ENCODE measurements around the gene RREB1. TPM values are rescaled to one million over a fixed set of nuclear protein-coding genes. Genes with fewer than 3 reads are reported as not detected.
A peak's percentile ranks its signal among the peaks of the same experiment; 100 is the strongest.

The RREB1 gene
- total RNA-seq, 5 donors from 2014 or later (not counting 1 experiment from before 2014, with no cell fraction given): 38.1 to 50.1 (median 39.6) TPM

GRCh38 chr6:7250812-7251211 lies 143.1 kb downstream of the RREB1 start:
- no peak overlapping the region for H3K4me3 Mint-ChIP-seq
- ATAC-seq (replicated peaks in 1 of 4): no peak
- no peak for DNase-seq
- Histone ChIP-seq H3K4me3 (ENCODE audit: control insufficient read depth in 1 of 2, extremely low read depth in 1 of 2, low read length in 1 of 2) (no peak overlapping the region), H3K9me3 (no peaks in the 10 kb centered on the region), H3K36me3 (ENCODE audit: control insufficient read depth in 2 of 2, extremely low read depth in 1 of 2, insufficient read depth in 1 of 2, low read length in 1 of 2) (peaks cover 6 to 62% of the 10 kb centered on the region in 2 donors), H3K27me3 (replicated peaks in 1 of 2; ENCODE audit: control insufficient read depth in 2 of 2, extremely low read depth in 1 of 2, insufficient read depth in 2 of 2, low read length in 1 of 2) (no peaks in the 10 kb centered on the region), H3K27ac (ENCODE audit: low read length) (no peak overlapping the region), H3K4me1 (ENCODE audit: control insufficient read depth in 1 of 2, extremely low read depth in 1 of 2, insufficient read depth in 2 of 2, low read length in 2 of 2) (no peaks in the 10 kb centered on the region)
- WGBS (ENCODE audit: insufficient coverage): no CpG with 5 or more reads among the region's 8 CpGs
- H3K9me3 Mint-ChIP-seq: no peaks in the 10 kb centered on the region
- POLR2A ChIA-PET: no interaction called here
- peaks cover 23% of the 10 kb centered on the region for H3K36me3 Mint-ChIP-seq
- no peaks in the 10 kb centered on the region for H3K27me3 Mint-ChIP-seq
- H3K27ac Mint-ChIP-seq: no peak overlapping the region
- CTCF ChIA-PET: interaction anchor here (0.7 to 1.0 kb wide), 4 partner anchors 11 to 706 kb away, joined by 4 to 12 read pairs (median 6); no protein-coding TSS in a partner anchor
- no peaks in the 10 kb centered on the region for H3K4me1 Mint-ChIP-seq

GRCh38 chr6:7251646-7252260 lies 144.0 kb downstream of the RREB1 start:
- POLR2A ChIA-PET: no interaction called here
- no peak overlapping the region for H3K27ac Mint-ChIP-seq
- H3K27me3 ChIP-seq (replicated peaks in 1 of 2; ENCODE audit: control insufficient read depth in 2 of 2, extremely low read depth in 1 of 2, insufficient read depth in 2 of 2, low read length in 1 of 2): no peaks in the 10 kb centered on the region
- DNase-seq: no peak
- H3K4me1 Mint-ChIP-seq: no peaks in the 10 kb centered on the region
- CTCF ChIA-PET: interaction anchor here (0.6 to 1.0 kb wide), 3 partner anchors 10 to 127 kb away, joined by 3 to 12 read pairs (median 6); no protein-coding TSS in a partner anchor
- no peaks in the 10 kb centered on the region for H3K9me3 Mint-ChIP-seq
- H3K36me3 ChIP-seq (ENCODE audit: control insufficient read depth in 2 of 2, extremely low read depth in 1 of 2, insufficient read depth in 1 of 2, low read length in 1 of 2): peaks cover 6 to 54% of the 10 kb centered on the region in 2 donors
- H3K9me3 ChIP-seq: no peaks in the 10 kb centered on the region
- no peaks in the 10 kb centered on the region for H3K27me3 Mint-ChIP-seq
- no peak overlapping the region for H3K4me3 ChIP-seq (ENCODE audit: control insufficient read depth in 1 of 2, extremely low read depth in 1 of 2, low read length in 1 of 2)
- no peak overlapping the region for H3K27ac ChIP-seq (ENCODE audit: low read length)
- ATAC-seq (replicated peaks in 1 of 4): no peak
- no peak overlapping the region for H3K4me3 Mint-ChIP-seq
- H3K4me1 ChIP-seq (ENCODE audit: control insufficient read depth in 1 of 2, extremely low read depth in 1 of 2, insufficient read depth in 2 of 2, low read length in 2 of 2): no peaks in the 10 kb centered on the region
- H3K36me3 Mint-ChIP-seq: peaks cover 23% of the 10 kb centered on the region
- 100% methylated on average over 1 of the region's 6 CpGs for WGBS (ENCODE audit: insufficient coverage)

- H3K36me3 ChIP-seq (ENCODE audit: control insufficient read depth in 2 of 2, extremely low read depth in 1 of 2, insufficient read depth in 1 of 2, low read length in 1 of 2): peaks cover under 1 to 47% of the 10 kb centered on the region in 2 donors
- WGBS (ENCODE audit: insufficient coverage): 91% methylated on average over 1 of the region's 4 CpGs
- no peak overlapping the region for H3K4me3 ChIP-seq (ENCODE audit: control insufficient read depth in 1 of 2, extremely low read depth in 1 of 2, low read length in 1 of 2)
- DNase-seq: no peak
- H3K27ac ChIP-seq (ENCODE audit: low read length): no peak overlapping the region
- H3K27ac Mint-ChIP-seq: no peak overlapping the region
- ATAC-seq (replicated peaks in 1 of 4): no peak
- no peaks in the 10 kb centered on the region for H3K9me3 Mint-ChIP-seq
- no peak overlapping the region for H3K4me3 Mint-ChIP-seq
- no peaks in the 10 kb centered on the region for H3K9me3 ChIP-seq
- no peaks in the 10 kb centered on the region for H3K4me1 ChIP-seq (ENCODE audit: control insufficient read depth in 1 of 2, extremely low read depth in 1 of 2, insufficient read depth in 2 of 2, low read length in 2 of 2)
- CTCF ChIA-PET: no interaction called here
- no peaks in the 10 kb centered on the region for H3K4me1 Mint-ChIP-seq
- H3K27me3 ChIP-seq (replicated peaks in 1 of 2; ENCODE audit: control insufficient read depth in 2 of 2, extremely low read depth in 1 of 2, insufficient read depth in 2 of 2, low read length in 1 of 2): no peaks in the 10 kb centered on the region
- no peaks in the 10 kb centered on the region for H3K27me3 Mint-ChIP-seq
- H3K36me3 Mint-ChIP-seq: peaks cover 23% of the 10 kb centered on the region
- POLR2A ChIA-PET: interaction anchor here in 1 of 2 donors (0.6 kb wide), 1 partner anchor 108 kb away, joined by 10 read pairs; no protein-coding TSS in a partner anchor
Measured at GRCh38 chr6:7252390-7252789, 144.6 kb downstream of the RREB1 start.

GRCh38 chr6:7254980-7255835 lies 147.4 kb downstream of the RREB1 start:
- Histone ChIP-seq H3K4me1 (ENCODE audit: control insufficient read depth in 1 of 2, extremely low read depth in 1 of 2, insufficient read depth in 2 of 2, low read length in 2 of 2) (no peaks in the 10 kb centered on the region), H3K4me3 (ENCODE audit: control insufficient read depth in 1 of 2, extremely low read depth in 1 of 2, low read length in 1 of 2) (no peak overlapping the region), H3K27me3 (replicated peaks in 1 of 2; ENCODE audit: control insufficient read depth in 2 of 2, extremely low read depth in 1 of 2, insufficient read depth in 2 of 2, low read length in 1 of 2) (peaks cover 0 to 12% of the 10 kb centered on the region in 2 experiments), H3K27ac (ENCODE audit: low read length) (no peak overlapping the region), H3K36me3 (ENCODE audit: control insufficient read depth in 2 of 2, extremely low read depth in 1 of 2, insufficient read depth in 1 of 2, low read length in 1 of 2) (peaks cover 0 to 19% of the 10 kb centered on the region in 2 donors), H3K9me3 (no peaks in the 10 kb centered on the region)
- CTCF ChIA-PET: interaction anchor here in 1 of 2 donors (0.6 kb wide), 1 partner anchor 37 kb away, joined by 4 read pairs; no protein-coding TSS in a partner anchor
- Mint-ChIP-seq H3K4me3 (no peak overlapping the region), H3K36me3 (peaks cover 10% of the 10 kb centered on the region), H3K9me3 (no peaks in the 10 kb centered on the region), H3K27me3 (peaks cover under 1 to 10% of the 10 kb centered on the region in 2 donors), H3K4me1 (peaks cover 0 to under 1% (median under 1%) of the 10 kb centered on the region in 3 donors), H3K27ac (no peak overlapping the region)
- ATAC-seq (replicated peaks in 1 of 4): peak in 1 of 4 experiments; percentile 25
- DNase-seq: no peak
- POLR2A ChIA-PET: interaction anchor here in 1 of 2 donors (0.6 kb wide), 1 partner anchor 137 kb away, joined by 3 read pairs; no protein-coding TSS in a partner anchor
- WGBS (ENCODE audit: insufficient coverage): 30% methylated on average over 4 of the region's 12 CpGs

GRCh38 chr6:7255918-7256317 lies 148.2 kb downstream of the RREB1 start:
- Mint-ChIP-seq H3K4me1 (peaks cover 6 to 8% (median 7%) of the 10 kb centered on the region in 3 donors), H3K27me3 (peaks cover 7 to 18% of the 10 kb centered on the region in 2 donors), H3K36me3 (peaks cover 6% of the 10 kb centered on the region), H3K4me3 (no peak overlapping the region), H3K9me3 (no peaks in the 10 kb centered on the region), H3K27ac (no peak overlapping the region)
- WGBS (ENCODE audit: insufficient coverage): 90% methylated on average over 3 of the region's 5 CpGs
- DNase-seq (no peak), ATAC-seq (replicated peaks in 1 of 4) (no peak)
- CTCF ChIA-PET: interaction anchor here in 1 of 2 donors (0.7 kb wide), 1 partner anchor 912 kb away, joined by 3 read pairs; no protein-coding TSS in a partner anchor
- H3K36me3 ChIP-seq (ENCODE audit: control insufficient read depth in 2 of 2, extremely low read depth in 1 of 2, insufficient read depth in 1 of 2, low read length in 1 of 2): peaks cover 0 to 12% of the 10 kb centered on the region in 2 donors
- peaks cover 0 to 19% of the 10 kb centered on the region in 2 experiments for H3K27me3 ChIP-seq (replicated peaks in 1 of 2; ENCODE audit: control insufficient read depth in 2 of 2, extremely low read depth in 1 of 2, insufficient read depth in 2 of 2, low read length in 1 of 2)
- H3K4me1 ChIP-seq (ENCODE audit: control insufficient read depth in 1 of 2, extremely low read depth in 1 of 2, insufficient read depth in 2 of 2, low read length in 2 of 2): peaks cover 0 to 5% of the 10 kb centered on the region in 2 experiments
- no peak overlapping the region for H3K4me3 ChIP-seq (ENCODE audit: control insufficient read depth in 1 of 2, extremely low read depth in 1 of 2, low read length in 1 of 2)
- POLR2A ChIA-PET: interaction anchor here in 1 of 2 donors (0.6 kb wide), 1 partner anchor 137 kb away, joined by 3 read pairs; no protein-coding TSS in a partner anchor
- no peaks in the 10 kb centered on the region for H3K9me3 ChIP-seq
- H3K27ac ChIP-seq (ENCODE audit: low read length): no peak overlapping the region

- Histone ChIP-seq H3K4me3 (ENCODE audit: control insufficient read depth in 1 of 2, extremely low read depth in 1 of 2, low read length in 1 of 2) (no peak overlapping the region), H3K36me3 (ENCODE audit: control insufficient read depth in 2 of 2, extremely low read depth in 1 of 2, insufficient read depth in 1 of 2, low read length in 1 of 2) (peaks cover 0 to 4% of the 10 kb centered on the region in 2 donors), H3K4me1 (ENCODE audit: control insufficient read depth in 1 of 2, extremely low read depth in 1 of 2, insufficient read depth in 2 of 2, low read length in 2 of 2) (peaks cover 0 to 14% of the 10 kb centered on the region in 2 experiments), H3K27ac (ENCODE audit: low read length) (no peak overlapping the region), H3K27me3 (replicated peaks in 1 of 2; ENCODE audit: control insufficient read depth in 2 of 2, extremely low read depth in 1 of 2, insufficient read depth in 2 of 2, low read length in 1 of 2) (peaks cover 0 to 28% of the 10 kb centered on the region in 2 experiments), H3K9me3 (no peaks in the 10 kb centered on the region)
- CTCF ChIA-PET: interaction anchor here in 1 of 2 donors (0.7 kb wide), 1 partner anchor 913 kb away, joined by 3 read pairs; no protein-coding TSS in a partner anchor
- peaks cover 3% of the 10 kb centered on the region for H3K36me3 Mint-ChIP-seq
- 70% methylated on average over 2 of the region's 4 CpGs for WGBS (ENCODE audit: insufficient coverage)
- H3K27ac Mint-ChIP-seq: no peak overlapping the region
- no peaks in the 10 kb centered on the region for H3K9me3 Mint-ChIP-seq
- POLR2A ChIA-PET: no interaction called here
- peaks cover 7 to 19% of the 10 kb centered on the region in 2 donors for H3K27me3 Mint-ChIP-seq
- no peak for ATAC-seq (replicated peaks in 1 of 4)
- H3K4me3 Mint-ChIP-seq: no peak overlapping the region
- peaks cover 13 to 15% (median 14%) of the 10 kb centered on the region in 3 donors for H3K4me1 Mint-ChIP-seq
- DNase-seq: no peak
Measured at GRCh38 chr6:7256785-7257184, 149.0 kb downstream of the RREB1 start.

Data from T-cell (primary cell).